ENCODE results near the gene MARVELD2.

DNA sequence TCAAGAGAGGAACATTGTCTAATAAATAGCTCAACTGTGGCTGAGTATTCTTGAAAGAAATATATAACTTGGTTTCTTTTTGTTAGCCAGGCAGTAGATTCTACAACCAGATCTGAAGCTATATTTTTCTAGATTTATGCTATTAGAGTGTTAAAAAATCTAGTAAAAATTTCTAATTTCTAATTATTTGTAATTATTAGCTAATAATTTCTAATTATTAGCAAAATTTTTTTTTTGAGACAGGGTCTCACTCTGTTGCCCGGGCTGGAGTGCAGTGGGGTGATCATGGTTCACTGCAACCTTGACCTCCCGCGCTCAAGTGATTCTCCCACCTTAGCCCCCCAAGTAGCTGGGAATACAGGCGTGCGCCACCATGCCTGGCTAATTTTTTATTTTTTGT, 42.5 kb upstream of the MARVELD2 start:
- TF ChIP-seq, protein P1, sequence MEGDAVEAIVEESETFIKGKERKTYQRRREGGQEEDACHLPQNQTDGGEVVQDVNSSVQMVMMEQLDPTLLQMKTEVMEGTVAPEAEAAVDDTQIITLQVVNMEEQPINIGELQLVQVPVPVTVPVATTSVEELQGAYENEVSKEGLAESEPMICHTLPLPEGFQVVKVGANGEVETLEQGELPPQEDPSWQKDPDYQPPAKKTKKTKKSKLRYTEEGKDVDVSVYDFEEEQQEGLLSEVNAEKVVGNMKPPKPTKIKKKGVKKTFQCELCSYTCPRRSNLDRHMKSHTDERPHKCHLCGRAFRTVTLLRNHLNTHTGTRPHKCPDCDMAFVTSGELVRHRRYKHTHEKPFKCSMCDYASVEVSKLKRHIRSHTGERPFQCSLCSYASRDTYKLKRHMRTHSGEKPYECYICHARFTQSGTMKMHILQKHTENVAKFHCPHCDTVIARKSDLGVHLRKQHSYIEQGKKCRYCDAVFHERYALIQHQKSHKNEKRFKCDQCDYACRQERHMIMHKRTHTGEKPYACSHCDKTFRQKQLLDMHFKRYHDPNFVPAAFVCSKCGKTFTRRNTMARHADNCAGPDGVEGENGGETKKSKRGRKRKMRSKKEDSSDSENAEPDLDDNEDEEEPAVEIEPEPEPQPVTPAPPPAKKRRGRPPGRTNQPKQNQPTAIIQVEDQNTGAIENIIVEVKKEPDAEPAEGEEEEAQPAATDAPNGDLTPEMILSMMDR (IDR thresholded peaks at IDR 0.05), result no peak
- TF ChIP-seq POLR2A (IDR thresholded peaks at IDR 0.05), result no peak

All from esophagus squamous epithelium (tissue), 4 donors.